Measurements from ENCODE around the gene SLC39A2.
"Not testable (repeated sequence)": the region's sequence is repeated elsewhere in the genome, so short reads cannot be mapped to it uniquely, and the experiment has no call there.

Gene SLC39A2

GRCh38 chr14:20982646-20983369, 16.3 kb upstream of the SLC39A2 start:
- in situ Hi-C loops (cut with HindIII; ENCODE audit: low sequenced_read_pairs): no loop called here
- H3K4me3 ChIP-seq (ENCODE audit: low read depth, low read length): no peak overlapping the region
- no peak for DNase-seq (ENCODE audit: low read depth)
- TF ChIP-seq, protein P1, sequence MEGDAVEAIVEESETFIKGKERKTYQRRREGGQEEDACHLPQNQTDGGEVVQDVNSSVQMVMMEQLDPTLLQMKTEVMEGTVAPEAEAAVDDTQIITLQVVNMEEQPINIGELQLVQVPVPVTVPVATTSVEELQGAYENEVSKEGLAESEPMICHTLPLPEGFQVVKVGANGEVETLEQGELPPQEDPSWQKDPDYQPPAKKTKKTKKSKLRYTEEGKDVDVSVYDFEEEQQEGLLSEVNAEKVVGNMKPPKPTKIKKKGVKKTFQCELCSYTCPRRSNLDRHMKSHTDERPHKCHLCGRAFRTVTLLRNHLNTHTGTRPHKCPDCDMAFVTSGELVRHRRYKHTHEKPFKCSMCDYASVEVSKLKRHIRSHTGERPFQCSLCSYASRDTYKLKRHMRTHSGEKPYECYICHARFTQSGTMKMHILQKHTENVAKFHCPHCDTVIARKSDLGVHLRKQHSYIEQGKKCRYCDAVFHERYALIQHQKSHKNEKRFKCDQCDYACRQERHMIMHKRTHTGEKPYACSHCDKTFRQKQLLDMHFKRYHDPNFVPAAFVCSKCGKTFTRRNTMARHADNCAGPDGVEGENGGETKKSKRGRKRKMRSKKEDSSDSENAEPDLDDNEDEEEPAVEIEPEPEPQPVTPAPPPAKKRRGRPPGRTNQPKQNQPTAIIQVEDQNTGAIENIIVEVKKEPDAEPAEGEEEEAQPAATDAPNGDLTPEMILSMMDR (IDR thresholded peaks at IDR 0.05; ENCODE audit: low read depth, low read length, missing control alignments): no peak

DNA sequence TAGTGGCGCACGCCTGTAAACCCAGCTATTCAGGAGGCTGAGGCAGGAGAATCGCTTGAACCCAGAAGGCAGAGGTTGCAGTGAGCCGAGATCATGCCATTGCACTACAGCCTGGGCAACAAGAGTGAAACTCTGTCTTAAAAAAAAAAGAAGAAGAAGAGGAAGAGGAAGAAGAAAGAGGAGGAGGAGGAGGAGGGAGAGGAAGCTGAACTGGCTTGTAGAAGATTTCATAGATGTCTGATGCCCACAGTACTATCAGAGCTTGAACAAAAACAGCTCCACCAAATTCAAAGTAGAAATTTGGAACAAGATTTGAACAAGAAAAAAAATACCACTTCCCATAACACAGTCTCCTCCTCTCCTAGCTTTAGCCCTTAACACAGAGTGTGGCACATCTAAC, 13.4 kb upstream of the SLC39A2 start:
- in situ Hi-C loops (cut with HindIII; ENCODE audit: low sequenced_read_pairs); H3K4me3 ChIP-seq (ENCODE audit: low read depth, low read length); DNase-seq (ENCODE audit: low read depth): not testable (repeated sequence)

DNA sequence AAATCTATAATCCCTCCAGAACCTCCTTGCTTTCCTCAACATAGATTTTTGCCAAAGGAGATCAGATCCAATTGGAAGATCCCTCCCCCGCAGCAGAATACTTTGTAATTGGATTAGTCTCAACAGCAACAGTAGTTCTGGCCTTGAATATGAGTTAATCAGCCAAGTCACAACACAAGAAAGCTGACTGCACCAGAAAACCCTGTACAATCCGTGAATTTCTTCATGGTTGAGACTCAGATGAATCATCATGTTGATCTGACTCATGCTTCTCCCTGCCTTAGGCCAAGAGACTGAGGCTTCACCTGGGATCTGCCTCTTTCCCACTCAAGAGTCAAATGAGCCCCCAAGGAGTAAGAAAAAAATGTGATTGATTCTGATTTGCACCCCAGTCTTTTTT, 12.3 kb upstream of the SLC39A2 start:
- TF ChIP-seq, protein P1 (IDR thresholded peaks at IDR 0.05; ENCODE audit: low read depth, low read length, missing control alignments): no peak
- in situ Hi-C loops (cut with HindIII; ENCODE audit: low sequenced_read_pairs): no loop called here
- no peak overlapping the region for H3K4me3 ChIP-seq (ENCODE audit: low read depth, low read length)
- peak; percentile 94 for DNase-seq (ENCODE audit: low read depth)

GRCh38 chr14:20988717-20989470, 10.2 kb upstream of the SLC39A2 start:
- in situ Hi-C loops (cut with HindIII; ENCODE audit: low sequenced_read_pairs): no loop called here

DNA sequence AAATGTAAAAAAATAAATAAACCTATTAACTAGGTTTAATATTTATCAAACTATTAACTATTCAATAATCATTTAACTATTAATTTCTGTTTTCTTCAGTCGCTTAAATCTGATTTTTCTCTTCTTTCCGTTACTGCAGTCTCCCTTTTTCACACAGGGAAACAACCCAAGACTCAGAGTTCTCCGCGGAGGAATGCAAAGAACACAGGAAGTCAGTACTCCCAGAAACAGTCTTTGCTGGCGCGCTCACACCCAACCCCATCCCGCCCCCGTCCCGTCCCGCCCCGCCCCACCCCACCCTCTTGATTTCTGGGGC, 9.7 kb upstream of the SLC39A2 start:
- in situ Hi-C loops (cut with HindIII; ENCODE audit: low sequenced_read_pairs): no loop called here
- TF ChIP-seq, protein P1 (IDR thresholded peaks at IDR 0.05; ENCODE audit: low read depth, low read length, missing control alignments): no peak
- DNase-seq (ENCODE audit: low read depth): no peak
- H3K4me3 ChIP-seq (ENCODE audit: low read depth, low read length): peak overlapping the region; percentile 85

More at GRCh38 chr14:20988717-20989470, 10.2 kb upstream of the SLC39A2 start:
- TF ChIP-seq, protein P1 (IDR thresholded peaks at IDR 0.05; ENCODE audit: low read depth, low read length, missing control alignments): no peak
- H3K4me3 ChIP-seq (ENCODE audit: low read depth, low read length): peak overlapping the region; percentile 85
- DNase-seq (ENCODE audit: low read depth): no peak

DNA sequence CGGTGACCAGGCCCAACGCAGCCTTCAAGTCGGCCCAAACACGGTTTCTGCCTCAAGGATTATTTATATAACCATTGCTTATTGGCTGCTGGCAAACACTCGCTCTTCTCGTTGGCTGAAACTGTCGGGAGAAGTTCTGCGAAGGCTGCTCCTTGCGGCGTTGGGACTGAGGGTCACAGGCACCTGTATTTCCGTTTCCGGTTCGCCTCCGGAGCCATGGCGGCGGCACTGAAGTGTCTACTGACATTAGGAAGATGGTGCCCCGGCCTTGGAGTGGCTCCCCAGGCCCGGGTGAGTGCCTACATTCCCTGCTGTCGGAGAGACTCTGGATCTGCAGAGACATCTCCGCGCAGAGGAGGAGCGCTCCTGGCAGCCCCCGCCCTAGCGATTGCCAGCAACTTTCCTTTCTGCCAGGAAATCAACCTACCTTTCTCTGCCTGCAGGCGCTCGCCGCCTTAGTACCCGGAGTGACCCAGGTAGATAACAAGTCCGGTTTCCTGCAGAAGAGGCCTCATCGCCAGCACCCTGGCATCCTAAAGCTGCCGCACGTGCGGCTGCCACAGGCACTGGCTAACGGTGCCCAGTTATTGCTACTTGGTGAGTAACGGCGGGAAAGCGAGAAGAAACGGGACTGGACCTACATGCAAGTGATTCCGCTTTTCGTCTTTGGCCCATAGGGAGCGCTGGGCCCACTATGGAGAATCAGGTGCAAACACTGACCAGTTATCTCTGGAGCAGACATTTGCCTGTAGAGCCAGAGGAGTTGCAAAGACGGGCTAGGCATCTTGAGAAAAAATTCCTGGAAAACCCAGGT, 9.1 kb upstream of the SLC39A2 start, which contains the start of gene METTL17:
Gene METTL17, plus strand, starts transcription at position 194 of the 814 bp plus-strand sequence. Its CDS starts 23 bp downstream, at position 217.
- H3K4me3 ChIP-seq (ENCODE audit: low read depth, low read length): peak within 1 kb of the TSS; percentile 85
- TF ChIP-seq, protein P1 (IDR thresholded peaks at IDR 0.05; ENCODE audit: low read depth, low read length, missing control alignments): peak; percentile 45
- DNase-seq (ENCODE audit: low read depth): peak; percentile 94
- in situ Hi-C loops (cut with HindIII; ENCODE audit: low sequenced_read_pairs): no loop called here

Data from astrocyte of the cerebellum (primary cell).